Neural cell (in vitro differentiated cells): Measurements from ENCODE around the gene DNAJB2. TPM values are rescaled to one million over a fixed set of nuclear protein-coding genes. Genes with fewer than 3 reads are reported as not detected.

Experiments used
- H2AFZ ChIP-seq: fragments of 200-600, 300-800 bp; sonication (generic), shearing (Covaris generic); 2 replicates; pipeline ENCODE4 v1.6.0; 2014; ENCODE audit warnings: low read depth, mild to moderate bottlenecking, antibody characterized with exemption, low read length, moderate library complexity
- H3F3A ChIP-seq: fragments of 200-600 bp; shearing (Covaris generic); 2 replicates; pipeline ENCODE4 v1.6.1; 2016; ENCODE audit warnings: mild to moderate bottlenecking, moderate library complexity, mixed read lengths, antibody characterized with exemption, low read length; ENCODE audit not compliant: insufficient read depth, poor library complexity, severe bottlenecking
- H3K27ac ChIP-seq: fragments of 200-600, 300-800 bp; sonication (generic), shearing (Covaris generic); 2 replicates; pipeline ENCODE4 v1.5.1; 2014; ENCODE audit warnings: mild to moderate bottlenecking, low read length, moderate library complexity
- H3K27me3 ChIP-seq: fragments of 300-800, 200-600 bp; sonication (generic), shearing (Covaris generic); 2 replicates; pipeline ENCODE4 v1.6.0; 2014; ENCODE audit warnings: mild to moderate bottlenecking, low read depth, low read length, moderate library complexity; ENCODE audit not compliant: insufficient read depth
- H3K36me3 ChIP-seq: fragments of 300-800, 200-600 bp; sonication (generic), shearing (Covaris generic); 2 replicates; pipeline ENCODE4 v1.5.1; 2014; ENCODE audit warnings: mild to moderate bottlenecking, antibody characterized with exemption, low read length, moderate library complexity; ENCODE audit not compliant: insufficient read depth
- H3K4me2 ChIP-seq: fragments of 300-800, 200-600 bp; sonication (generic), shearing (Covaris generic); 2 replicates; pipeline ENCODE4 v1.6.0; 2014; ENCODE audit warnings: mild to moderate bottlenecking, low read length
- H3K4me3 ChIP-seq: fragments of 300-800, 200-600 bp; sonication (generic), shearing (Covaris generic); 2 replicates; pipeline ENCODE4 v1.5.1; 2014; ENCODE audit warnings: mild to moderate bottlenecking, low read length, moderate library complexity
- H3K79me2 ChIP-seq: fragments of 200-600 bp; shearing (Covaris generic); replicated peaks from 2 replicates; pipeline ENCODE4 v1.6.0; 2014; ENCODE audit warnings: mild to moderate bottlenecking, low read length, moderate library complexity; ENCODE audit not compliant: insufficient read depth
- H3K9ac ChIP-seq: fragments of 300-800, 200-600 bp; sonication (generic), shearing (Covaris generic); 2 replicates; pipeline ENCODE4 v1.6.1; 2016; ENCODE audit warnings: mild to moderate bottlenecking, low read length, mixed read lengths
- H3K9me2 ChIP-seq: fragments of 200-600 bp; shearing (Covaris generic); 2 replicates; pipeline ENCODE4 v1.6.1; 2016; ENCODE audit warnings: mild to moderate bottlenecking, low read length, mixed read lengths; ENCODE audit not compliant: insufficient read depth
- H3K9me3 ChIP-seq: fragments of 200-600, 300-800 bp; sonication (generic), shearing (Covaris generic); 2 replicates; pipeline ENCODE4 v1.6.1; 2016; ENCODE audit warnings: mild to moderate bottlenecking, mixed run types, low read length, moderate library complexity, mixed read lengths
- H4K20me1 ChIP-seq: fragments of 200-600 bp; shearing (Covaris generic); 2 replicates; pipeline ENCODE4 v1.6.1; 2016; ENCODE audit warnings: mild to moderate bottlenecking, mixed run types; ENCODE audit not compliant: insufficient read depth
- CTCF ChIP-seq: fragments of 450-650 bp; IDR thresholded peaks from 2 replicates; pipeline ENCODE4 v1.5.1; 2014; ENCODE audit warnings: antibody characterized with exemption, mild to moderate bottlenecking, moderate library complexity; ENCODE audit not compliant: poor library complexity, severe bottlenecking
- EP300 ChIP-seq: fragments of 450-650 bp; conservative IDR thresholded peaks from 2 replicates; pipeline ENCODE4 v1.6.1; 2014; ENCODE audit warnings: antibody characterized with exemption, mild to moderate bottlenecking, moderate library complexity; ENCODE audit not compliant: poor library complexity, severe bottlenecking
- EZH2 ChIP-seq: fragments of 200-600, 300-800 bp; shearing (Covaris generic), sonication (generic); IDR thresholded peaks from 2 replicates; pipeline ENCODE4 v1.6.1; 2014; ENCODE audit warnings: antibody characterized with exemption, low read length, borderline replicate concordance, mild to moderate bottlenecking; ENCODE audit not compliant: insufficient read depth, poor library complexity, severe bottlenecking
- MXI1 ChIP-seq: fragments of 450-650 bp; conservative IDR thresholded peaks from 2 replicates; pipeline ENCODE4 v1.6.1; 2014; ENCODE audit warnings: antibody characterized with exemption, mild to moderate bottlenecking; ENCODE audit not compliant: poor library complexity, severe bottlenecking
- POLR2AphosphoS5 ChIP-seq: IDR thresholded peaks from 2 replicates; pipeline ENCODE4 v1.6.1; 2012
- RAD21 ChIP-seq: fragments of 450-650 bp; conservative IDR thresholded peaks from 2 replicates; pipeline ENCODE4 v1.6.1; 2014; ENCODE audit warnings: antibody characterized with exemption, mild to moderate bottlenecking, moderate library complexity
- REST ChIP-seq: IDR thresholded peaks from 2 replicates; pipeline ENCODE4 v1.6.1; 2012; ENCODE audit warnings: borderline replicate concordance
- SMC3 ChIP-seq: fragments of 450-650 bp; conservative IDR thresholded peaks from 2 replicates; pipeline ENCODE4 v1.6.1; 2014; ENCODE audit warnings: antibody characterized with exemption, mild to moderate bottlenecking, moderate library complexity; ENCODE audit not compliant: poor library complexity
- TAF1 ChIP-seq: IDR thresholded peaks from 2 replicates; pipeline ENCODE4 v1.6.1; 2012; ENCODE audit warnings: low read depth
- polyA plus RNA-seq: library from polyadenylated mRNA; depleted of rRNA; stranded (reverse); fragments of >200 nt; gene quantifications from 2 replicates; pipeline ENCODE4 v1.2.3, GENCODE V29; 2014

The DNAJB2 gene
- polyA plus RNA-seq, 1 donor from 2014 or later, result 145 TPM

DNA sequence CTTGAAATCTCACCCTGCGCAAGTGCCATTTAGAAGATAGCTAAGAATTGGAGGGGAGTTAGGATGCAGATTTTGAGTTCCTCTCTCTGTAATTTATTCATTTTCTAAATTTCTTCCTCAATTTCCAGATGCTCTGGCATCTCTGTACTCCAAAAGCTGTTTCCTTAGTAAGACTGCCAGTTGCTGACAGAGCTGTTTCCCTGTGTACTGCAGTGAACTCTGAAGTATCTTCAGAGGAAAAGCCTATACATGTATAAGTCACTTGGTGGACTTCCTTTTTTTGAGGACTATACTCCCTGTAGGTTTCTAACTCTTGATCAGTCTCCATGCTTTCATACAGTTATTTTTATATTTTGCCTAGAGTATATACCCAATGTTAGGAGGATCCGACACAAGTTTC lies 54.9 kb downstream of the DNAJB2 start:
- Histone ChIP-seq H3K4me3 (no peak overlapping the region), H3K9me2 (no peaks in the 10 kb centered on the region), H3K27me3 (peaks cover 35% of the 10 kb centered on the region), H3K9ac (peak overlapping the region; percentile 60), H3K4me2 (no peak overlapping the region), H3K79me2 (no peaks in the 10 kb centered on the region), H3K36me3 (no peaks in the 10 kb centered on the region), H4K20me1 (no peaks in the 10 kb centered on the region), H2AFZ (no peak overlapping the region), H3K9me3 (no peaks in the 10 kb centered on the region), H3K27ac (peak overlapping the region; percentile 97), H3F3A (peaks cover 13% of the 10 kb centered on the region)
- no peak for TF ChIP-seq EP300
- no peak for TF ChIP-seq EZH2
- TF ChIP-seq SMC3, result no peak
- no peak for TF ChIP-seq MXI1
- TF ChIP-seq POLR2AphosphoS5, result no peak
- TF ChIP-seq REST, result no peak
- no peak for TF ChIP-seq RAD21

DNA sequence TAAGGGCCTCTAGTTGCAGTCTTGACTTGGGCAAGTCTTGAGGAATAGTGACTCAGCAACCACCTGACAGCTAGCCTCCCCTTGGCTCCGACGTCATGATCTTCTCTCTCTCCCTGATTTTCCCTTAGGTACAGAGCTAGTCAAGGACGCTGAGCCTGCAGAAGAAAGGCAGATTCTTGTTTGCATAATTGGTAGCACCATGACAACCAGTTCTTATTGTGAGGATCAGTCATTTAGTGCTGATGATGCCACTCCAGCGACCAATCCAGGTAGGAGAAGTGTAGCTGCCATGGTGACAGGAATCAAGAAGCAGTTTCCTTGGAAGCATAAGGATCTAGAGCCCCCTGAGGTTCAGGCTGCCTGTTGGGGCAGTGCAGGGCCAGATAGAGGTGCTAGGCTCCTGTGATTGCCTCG lies 56.2 kb downstream of the DNAJB2 start:
- Histone ChIP-seq H3K4me3 (peak overlapping the region; percentile 49), H3K27me3 (peaks cover 24% of the 10 kb centered on the region), H3F3A (peaks cover 13% of the 10 kb centered on the region), H3K4me2 (peak overlapping the region; percentile 44), H3K9me3 (no peaks in the 10 kb centered on the region), H3K9me2 (no peaks in the 10 kb centered on the region), H3K79me2 (no peaks in the 10 kb centered on the region), H3K9ac (peak overlapping the region; percentile 60), H3K27ac (peak overlapping the region; percentile 97), H2AFZ (no peak overlapping the region), H3K36me3 (no peaks in the 10 kb centered on the region), H4K20me1 (no peaks in the 10 kb centered on the region)
- TF ChIP-seq CTCF, result peak; percentile 84
- TF ChIP-seq REST, result peak; percentile 95
- TF ChIP-seq SMC3, result peak; percentile 71
- TF ChIP-seq RAD21, result peak; percentile 77
- peak; percentile 74 for TF ChIP-seq MXI1
- no peak for TF ChIP-seq EZH2
- TF ChIP-seq TAF1, result no peak
- peak; percentile 98 for TF ChIP-seq EP300
- peak; percentile 76 for TF ChIP-seq POLR2AphosphoS5
